NCI-H2227 (cell line): ENCODE measurements around the gene CHCHD10.
"Not testable (repeated sequence)": the region's sequence is repeated elsewhere in the genome, so short reads cannot be mapped to it uniquely, and the experiment has no call there.

Experiments used
- DNase-seq: peaks from one replicate; lab custom pipeline; 2025; ENCODE audit not compliant: unreplicated experiment; lab: John Stamatoyannopoulos, UW

The CHCHD10 gene

DNA sequence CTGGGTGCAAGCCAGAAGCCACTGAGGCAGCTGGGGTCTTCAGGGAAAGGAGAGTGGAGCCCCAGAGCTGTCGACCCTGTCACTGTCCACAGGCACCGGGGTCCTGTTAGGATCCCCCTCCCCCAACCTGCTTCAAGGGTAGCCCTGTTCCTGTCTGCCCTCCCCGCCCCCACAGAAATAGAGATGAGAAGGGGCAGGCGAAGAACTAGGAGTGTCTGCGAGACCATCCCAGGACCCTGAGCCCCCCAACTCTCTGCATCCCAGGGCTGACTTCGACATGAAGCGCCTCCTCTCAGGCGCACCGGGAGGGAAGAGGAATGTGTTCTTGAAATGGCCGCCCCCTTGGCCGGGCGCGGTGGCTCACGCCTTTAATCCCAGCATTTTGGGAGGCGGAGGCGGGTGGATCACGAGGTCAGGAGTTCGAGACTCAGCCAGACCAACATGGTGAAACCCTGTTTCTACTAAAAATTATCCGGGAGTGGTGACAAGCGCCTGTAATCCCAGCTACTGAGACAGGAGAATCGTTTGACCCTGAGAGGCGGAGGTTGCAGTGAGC is 16.3 kb downstream of the CHCHD10 start:
- DNase-seq, result peak; percentile 67

DNA sequence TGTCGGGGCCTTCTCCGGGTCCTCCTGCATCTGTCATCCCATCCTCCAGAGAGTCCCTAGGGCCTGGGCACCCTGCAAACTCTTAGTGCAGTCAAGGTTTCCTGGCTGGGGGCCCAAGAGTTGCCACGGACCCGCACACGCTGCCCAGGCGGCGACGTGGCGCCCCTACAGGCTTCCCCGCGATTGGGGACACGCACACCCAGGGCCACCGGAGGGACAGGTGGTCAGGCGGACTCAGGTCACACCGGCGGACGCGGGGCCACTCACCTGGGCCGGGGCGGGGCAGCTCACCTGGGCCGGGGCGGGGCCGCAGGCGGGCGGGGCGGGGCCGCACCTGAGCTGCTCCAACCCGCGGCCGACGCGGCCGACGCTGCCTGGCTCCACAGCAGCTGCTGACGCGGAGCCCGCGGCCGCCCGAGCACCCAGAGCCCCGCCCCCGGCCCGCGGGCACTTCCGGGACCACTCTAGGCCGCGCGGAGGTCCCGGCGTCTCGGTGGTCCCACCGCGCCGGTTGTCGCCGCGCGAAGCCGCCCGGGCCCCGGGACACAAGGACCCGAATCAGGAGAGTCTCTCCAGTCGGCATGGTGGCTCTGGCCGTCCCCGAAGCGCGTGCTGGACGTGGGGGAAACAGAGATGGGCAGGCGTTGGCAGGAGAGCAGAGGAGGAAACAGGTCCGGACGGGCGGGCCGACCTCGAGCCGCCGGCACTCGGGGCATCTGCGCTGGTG is 16.9 kb downstream of the CHCHD10 start, which contains the start of gene ZNF70:
ZNF70 (minus strand) TSS at position 399 of the 727 bp plus-strand sequence. CDS start 5,972 bp downstream, outside the sequence.
- peak; percentile 89 for DNase-seq

DNA sequence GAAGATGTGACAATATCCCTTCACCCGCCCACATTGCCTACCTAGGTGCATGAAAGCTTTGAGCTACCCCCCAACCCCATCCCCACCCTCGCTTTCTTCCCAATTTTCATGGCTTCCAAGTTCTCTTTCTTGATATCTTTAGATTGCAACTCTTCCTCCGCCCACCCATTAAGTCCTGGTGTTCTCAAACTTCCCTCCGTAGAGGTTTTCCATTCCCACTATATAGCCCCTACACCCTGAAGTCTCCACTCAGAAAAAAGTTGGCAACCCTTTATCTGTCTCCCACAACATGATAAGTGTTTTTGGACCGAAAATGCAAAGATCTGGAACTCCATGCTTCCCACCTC is 17.4 kb downstream of the CHCHD10 start:
- DNase-seq, result no peak

DNA sequence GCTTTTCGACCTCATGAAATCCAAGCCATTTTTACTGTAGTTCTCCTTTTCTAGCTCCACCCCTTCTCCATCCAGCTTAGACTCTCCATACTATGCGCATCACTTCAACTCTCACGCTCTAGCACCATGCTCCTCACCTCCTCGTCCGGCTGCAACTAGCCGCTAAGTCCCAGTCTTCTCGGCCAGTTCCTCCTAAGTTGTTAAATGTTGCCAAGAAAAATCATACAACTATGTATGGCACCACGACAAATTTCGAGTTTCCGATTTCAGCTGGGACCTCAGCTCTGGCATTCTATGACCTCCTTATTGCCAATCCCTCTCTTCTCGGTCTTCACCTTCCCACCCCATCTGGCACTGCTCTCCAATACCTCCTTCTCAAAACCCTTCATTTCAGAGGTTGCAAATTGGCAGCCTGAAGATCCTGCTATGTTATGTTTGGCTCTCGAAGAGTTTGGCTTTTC is 17.9 kb downstream of the CHCHD10 start:
- DNase-seq, result peak; percentile 21

DNA sequence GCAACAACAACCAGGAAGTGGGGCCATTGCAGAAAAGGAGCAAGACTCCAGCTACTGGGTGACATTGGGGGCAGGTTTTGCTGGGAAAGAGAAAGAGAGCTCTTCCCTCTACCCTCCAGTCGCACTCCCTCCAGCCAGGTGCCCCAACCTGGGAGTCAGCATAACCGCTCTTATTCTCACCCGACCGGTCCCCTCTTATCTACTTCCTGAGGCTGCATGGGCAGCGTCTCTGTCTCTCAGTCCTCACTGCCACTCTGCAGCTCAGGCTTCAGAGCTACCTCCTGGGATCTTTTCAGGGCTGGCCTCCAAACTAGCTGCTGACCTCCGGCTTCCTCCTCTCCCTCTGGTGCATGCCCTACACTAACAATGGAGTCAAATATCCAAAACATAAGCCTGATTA is 22.0 kb downstream of the CHCHD10 start:
- DNase-seq, result no peak

DNA sequence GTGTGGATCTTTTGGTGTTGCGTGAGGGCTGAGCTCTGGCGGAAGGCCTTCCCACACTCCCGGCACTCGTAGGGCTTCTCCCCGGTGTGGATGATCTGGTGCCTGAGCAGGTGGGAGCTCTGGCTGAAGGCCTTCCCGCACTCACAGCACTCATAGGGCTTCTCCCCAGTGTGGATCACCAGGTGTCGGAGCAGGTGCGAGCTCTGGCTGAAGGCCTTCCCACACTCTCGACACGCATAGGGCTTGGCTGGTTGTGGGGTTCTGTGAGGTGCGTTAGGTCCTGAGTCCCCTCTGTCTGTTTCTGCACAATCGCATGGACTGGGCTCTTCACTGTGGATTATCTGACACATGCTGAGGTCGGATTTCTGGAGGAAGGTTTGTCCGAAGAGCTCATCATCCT is 23.3 kb downstream of the CHCHD10 start:
- DNase-seq, result no peak

DNA sequence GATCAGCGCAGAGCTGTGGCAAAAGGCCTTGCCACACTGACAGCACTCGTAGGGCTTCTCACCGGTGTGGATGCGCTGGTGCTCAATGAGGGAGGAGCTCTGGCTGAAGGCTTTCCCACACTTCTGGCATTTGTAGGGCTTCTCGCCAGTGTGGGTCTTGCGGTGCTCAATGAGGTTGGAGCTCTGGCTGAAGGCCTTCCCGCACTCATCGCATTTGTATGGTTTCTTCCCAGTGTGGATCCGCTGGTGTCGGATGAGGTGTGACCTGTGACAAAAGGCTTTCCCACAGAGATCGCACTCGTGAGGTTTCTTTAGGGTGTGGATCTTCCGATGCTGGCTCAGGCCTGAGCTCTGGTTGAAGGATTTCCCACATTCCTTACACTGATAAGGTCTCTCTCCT is 23.8 kb downstream of the CHCHD10 start:
- DNase-seq, result no peak

DNA sequence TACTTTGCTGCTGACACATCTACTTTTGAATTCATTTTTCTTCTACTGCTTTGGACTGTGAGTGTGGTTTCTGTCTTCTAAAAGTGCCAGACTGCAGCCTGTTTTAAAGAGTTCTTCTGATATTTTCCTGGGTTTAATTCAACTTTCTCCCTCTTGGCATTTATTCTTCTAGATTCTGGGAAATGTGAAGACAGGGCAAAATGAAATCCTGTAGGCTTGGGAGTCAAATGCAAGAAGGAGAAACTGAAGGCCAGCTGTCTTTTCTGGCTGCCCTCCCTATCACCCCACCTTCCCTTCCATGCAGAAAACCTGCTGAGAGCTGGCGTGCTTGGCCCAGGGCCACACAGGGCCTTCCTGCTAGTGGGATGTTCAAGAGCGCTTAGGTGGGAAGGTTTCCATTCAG is 24.5 kb downstream of the CHCHD10 start:
- DNase-seq, result no peak

DNA sequence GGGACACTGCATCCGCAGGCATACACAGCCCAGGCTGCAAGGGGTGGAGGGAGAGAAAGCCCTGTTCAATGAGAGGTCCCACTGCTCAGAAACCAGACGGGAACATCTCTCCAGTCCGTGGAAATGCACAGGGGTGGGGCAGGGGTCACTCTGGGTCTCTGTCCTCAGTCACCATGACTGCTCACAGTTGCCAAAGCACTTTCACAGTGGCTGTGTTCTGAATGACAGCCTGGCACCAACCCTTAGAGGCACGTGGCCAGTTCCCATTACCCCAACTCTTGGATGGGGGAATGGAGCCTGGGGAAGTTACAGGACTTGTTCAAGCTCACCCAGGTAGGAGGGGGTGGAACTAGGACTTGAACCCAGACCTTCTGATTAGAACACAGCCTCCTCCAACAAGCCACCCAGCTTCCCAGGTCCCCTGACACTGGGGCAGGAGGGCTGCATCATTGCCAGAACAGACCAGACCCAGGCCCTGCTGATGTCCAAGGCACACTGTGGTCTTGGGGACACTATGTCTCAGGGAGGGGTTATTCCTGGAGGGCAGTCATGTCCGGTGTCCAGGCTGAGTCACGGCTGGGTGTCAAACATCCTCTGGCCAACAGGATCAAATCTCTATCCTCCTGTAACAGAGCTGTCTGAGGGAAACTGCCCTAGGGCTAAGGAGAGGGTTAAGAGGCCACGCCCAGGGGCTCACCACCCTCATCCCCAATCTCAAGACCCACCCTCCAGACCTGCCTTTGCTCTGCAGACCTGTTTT is 25.1 kb downstream of the CHCHD10 start:
- no peak for DNase-seq

DNA sequence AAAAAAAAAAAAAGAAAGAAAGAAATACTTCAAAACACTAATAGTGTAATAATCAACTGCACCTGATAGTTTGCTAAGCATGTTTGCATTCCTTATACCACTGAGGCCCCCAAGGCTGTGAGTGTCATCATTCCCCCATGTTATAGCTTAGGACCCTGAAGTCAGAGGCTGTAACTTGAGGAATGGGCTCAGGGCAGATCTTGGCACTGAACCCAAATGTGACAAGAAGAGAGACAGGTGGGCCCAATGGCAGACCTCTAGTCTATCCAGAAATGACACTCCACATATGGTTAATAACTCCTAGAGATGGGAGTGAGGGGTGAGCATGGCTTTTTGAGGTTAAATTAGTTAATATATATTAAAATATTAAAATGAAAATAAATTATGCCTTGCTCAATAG is 30.1 kb downstream of the CHCHD10 start:
- no peak for DNase-seq

DNA sequence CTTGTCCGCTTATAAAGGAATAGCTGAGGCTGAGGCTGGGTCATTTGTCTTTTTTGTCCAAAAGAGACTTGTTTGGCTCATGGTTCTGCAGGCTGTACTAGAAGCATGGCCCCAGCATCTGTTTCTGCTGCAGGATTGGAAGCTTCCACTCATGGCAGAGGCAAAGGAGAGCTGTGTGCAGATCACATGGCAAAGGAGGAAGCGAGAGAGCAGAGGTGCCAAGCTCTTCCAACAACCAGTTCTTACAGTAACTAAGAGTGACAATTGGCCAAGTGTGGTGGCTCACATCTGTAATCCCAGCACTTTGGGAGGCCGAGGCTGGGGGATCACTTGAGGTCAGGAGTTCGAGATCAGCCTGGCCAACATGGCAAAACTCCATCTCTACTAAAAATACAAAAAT is 39.7 kb downstream of the CHCHD10 start:
- DNase-seq, result not testable (repeated sequence)

DNA sequence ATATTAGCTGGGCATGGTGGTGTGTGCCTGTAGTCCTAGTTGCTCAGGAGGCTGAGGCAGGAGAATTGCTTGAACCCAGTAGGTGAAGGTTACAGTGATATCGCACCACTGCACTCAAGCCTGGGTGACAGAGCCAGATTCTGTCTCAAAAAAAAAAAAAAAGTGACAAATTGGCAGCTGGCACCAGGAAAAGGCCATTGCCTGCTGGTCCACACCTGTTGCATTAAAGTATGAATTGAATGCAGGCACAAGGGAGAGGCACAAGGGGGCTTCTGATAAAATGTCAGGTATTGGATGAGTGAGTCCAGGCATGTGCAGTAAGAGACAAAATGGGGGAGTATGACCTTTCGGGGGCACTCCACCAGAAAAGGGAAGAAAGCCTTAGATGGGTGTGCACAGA is 45.0 kb downstream of the CHCHD10 start:
- DNase-seq, result no peak

DNA sequence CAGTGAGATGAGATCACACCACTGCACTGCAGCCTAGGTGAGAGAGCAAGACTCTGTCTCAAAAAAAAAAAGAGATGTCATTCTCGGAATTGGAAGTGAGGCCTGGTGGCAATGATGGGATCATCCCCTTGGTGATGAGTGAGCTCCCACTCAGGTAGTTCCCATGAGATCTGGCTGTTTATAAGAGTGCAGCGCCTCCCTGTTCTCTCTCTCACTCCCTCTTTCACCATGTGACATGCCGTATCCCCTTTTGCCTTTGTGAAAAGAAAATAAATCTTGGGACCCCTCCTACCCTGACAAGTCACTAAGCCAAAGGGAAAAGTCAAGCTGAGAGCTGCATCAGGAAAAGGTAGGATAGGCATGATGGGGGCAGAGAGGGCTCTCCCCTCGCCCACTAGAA is 45.6 kb downstream of the CHCHD10 start:
- DNase-seq, result no peak

DNA sequence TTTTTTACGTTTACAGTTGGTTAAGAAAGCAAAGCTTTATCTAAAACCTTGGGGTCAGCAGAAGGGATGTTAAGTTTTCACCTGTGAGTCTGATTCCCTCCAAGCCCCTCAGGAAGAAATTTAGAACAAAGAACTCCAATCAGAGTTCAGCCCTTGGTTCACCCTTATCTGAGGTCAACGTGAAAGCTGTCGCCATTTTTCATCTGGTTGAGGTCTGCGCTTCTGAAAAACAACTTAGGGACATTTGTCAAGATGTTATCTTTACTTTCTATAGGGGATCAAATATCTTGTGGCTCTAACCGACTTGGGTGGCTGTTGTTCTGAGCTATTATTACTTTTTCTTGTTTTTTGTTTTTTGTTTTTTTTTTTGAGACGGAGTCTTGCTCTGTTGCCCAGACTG is 46.9 kb downstream of the CHCHD10 start:
- no peak for DNase-seq

DNA sequence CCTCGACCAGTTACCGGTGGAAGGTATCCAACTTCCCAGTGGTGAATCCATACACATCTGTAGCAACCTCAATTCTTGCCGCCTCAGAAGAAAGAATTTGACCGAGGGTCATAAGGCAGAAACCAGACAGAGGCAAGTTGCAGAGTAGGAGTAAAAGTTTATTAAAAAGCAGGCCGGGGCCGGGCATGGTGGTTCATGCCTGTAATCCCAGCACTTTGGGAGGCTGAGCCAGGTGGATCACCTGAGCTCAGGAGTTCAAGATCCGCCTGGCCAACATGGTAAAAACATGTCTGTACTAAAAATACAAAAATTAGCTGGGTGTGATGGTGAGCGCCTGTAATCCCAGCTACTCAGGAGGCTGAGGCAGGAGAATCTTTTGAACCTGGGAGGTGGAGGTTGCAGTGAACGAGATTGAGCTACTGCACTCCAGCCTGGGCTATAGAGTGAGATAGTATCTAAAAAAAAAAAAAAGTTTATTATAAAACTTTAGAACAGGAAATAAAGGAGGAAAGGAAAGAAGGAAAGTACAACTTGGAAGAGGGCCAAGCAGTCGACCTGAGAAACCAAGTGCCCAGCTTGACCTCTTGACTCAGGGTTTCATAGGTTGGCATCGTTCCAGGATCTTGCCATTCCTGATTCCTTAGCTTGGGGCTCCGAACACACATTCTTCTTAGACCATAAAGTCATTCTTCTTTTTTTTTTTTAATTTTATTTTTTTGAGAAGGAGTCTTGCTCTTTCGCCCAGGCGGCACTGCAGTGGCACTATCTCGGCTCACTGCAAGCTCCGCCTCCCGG is 49.2 kb downstream of the CHCHD10 start:
- no peak for DNase-seq

DNA sequence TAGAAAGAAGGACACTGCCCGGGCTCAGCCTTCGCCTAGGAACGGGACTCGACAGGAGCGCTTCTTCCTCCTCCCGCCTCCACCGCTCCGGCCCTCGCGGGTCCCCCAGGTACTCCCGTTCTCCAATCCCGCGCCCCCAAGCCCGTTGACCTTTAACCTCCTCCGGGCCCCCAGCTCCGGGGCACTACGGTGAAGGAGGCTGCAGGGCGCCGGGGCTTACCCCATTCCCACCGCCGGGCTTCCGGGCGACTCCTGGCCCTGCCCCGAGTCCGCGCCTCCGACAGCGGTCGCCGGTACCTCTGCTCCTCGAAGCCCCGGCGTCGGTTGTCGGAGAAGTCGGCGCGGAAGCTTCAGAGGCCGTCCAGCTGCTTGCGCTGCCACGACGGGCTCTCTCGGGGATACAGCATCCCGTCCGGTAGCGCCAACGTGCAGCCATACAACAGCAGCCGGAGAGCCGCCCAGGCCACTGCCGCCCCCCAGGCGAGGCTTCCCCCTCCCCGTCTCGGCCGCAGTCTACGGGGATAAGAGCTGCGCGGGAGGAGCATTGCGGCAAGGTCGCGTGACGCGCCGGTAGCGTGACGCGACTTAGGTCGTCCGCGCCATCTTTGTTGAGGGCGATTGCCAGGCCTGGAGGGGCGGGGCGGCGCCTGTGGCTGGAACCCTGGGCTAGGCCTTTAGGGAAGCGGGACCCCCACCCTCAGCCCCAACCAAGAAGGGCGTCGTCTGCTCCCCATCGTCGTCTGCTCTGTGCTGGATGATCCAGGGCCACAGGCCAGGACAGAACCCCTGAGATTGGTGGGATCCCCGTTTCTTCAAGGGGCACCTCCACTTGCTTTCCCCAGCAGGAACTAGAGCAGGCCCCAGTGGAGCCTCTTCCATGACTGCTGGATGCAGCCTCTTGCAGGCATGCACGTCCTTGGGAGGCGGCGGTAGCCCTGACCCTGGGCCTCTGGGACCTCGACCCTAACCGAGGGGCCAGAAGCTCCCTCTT is 50.7 kb downstream of the CHCHD10 start:
- DNase-seq, result peak; percentile 93
